VCaP (cell line): ENCODE measurements around the gene TRUB2.
A peak's percentile ranks its signal among the peaks of the same experiment; 100 is the strongest.

Source experiments
- H3K27ac ChIP-seq: fragments of 450-650 bp; 2 replicates; pipeline ENCODE4 v1.5.1; 2017
- TF ChIP-seq, protein P1 (sequence below): fragments of 450-650 bp; conservative IDR thresholded peaks from 2 replicates; pipeline ENCODE4 v1.5.1; 2017; ENCODE audit warnings: mild to moderate bottlenecking, moderate library complexity

The TRUB2 gene

GRCh38 chr9:128274245-128274644, 48.0 kb downstream of the TRUB2 start:
- peak overlapping the region; percentile 93; the same call in 1 of the 2 replicates for H3K27ac ChIP-seq
- TF ChIP-seq, protein P1, sequence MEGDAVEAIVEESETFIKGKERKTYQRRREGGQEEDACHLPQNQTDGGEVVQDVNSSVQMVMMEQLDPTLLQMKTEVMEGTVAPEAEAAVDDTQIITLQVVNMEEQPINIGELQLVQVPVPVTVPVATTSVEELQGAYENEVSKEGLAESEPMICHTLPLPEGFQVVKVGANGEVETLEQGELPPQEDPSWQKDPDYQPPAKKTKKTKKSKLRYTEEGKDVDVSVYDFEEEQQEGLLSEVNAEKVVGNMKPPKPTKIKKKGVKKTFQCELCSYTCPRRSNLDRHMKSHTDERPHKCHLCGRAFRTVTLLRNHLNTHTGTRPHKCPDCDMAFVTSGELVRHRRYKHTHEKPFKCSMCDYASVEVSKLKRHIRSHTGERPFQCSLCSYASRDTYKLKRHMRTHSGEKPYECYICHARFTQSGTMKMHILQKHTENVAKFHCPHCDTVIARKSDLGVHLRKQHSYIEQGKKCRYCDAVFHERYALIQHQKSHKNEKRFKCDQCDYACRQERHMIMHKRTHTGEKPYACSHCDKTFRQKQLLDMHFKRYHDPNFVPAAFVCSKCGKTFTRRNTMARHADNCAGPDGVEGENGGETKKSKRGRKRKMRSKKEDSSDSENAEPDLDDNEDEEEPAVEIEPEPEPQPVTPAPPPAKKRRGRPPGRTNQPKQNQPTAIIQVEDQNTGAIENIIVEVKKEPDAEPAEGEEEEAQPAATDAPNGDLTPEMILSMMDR = no peak

GRCh38 chr9:128271512-128271911, 50.7 kb downstream of the TRUB2 start:
- TF ChIP-seq, protein P1 = no peak
- no peak overlapping the region for H3K27ac ChIP-seq

DNA sequence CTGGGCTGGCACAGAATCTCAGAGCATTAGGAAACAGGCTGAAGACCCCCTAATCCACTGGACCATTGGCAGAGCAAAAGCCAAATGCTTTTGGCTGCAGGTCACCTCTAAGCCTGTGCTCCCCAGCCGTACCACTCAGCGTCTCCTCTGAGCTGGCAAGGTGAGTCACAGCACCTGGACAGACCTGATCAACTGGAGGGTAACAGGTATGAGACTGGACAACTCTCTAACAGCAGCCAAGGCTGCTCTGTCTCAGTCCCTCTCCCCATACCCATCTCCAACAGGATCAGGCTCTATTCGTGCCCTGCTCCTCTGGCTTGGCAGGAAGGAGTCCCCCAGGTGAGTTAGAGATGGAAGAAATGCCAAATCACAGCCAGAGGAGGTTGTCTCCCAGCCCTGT, 51.1 kb downstream of the TRUB2 start:
- no peak overlapping the region for H3K27ac ChIP-seq
- TF ChIP-seq, protein P1 = no peak

DNA sequence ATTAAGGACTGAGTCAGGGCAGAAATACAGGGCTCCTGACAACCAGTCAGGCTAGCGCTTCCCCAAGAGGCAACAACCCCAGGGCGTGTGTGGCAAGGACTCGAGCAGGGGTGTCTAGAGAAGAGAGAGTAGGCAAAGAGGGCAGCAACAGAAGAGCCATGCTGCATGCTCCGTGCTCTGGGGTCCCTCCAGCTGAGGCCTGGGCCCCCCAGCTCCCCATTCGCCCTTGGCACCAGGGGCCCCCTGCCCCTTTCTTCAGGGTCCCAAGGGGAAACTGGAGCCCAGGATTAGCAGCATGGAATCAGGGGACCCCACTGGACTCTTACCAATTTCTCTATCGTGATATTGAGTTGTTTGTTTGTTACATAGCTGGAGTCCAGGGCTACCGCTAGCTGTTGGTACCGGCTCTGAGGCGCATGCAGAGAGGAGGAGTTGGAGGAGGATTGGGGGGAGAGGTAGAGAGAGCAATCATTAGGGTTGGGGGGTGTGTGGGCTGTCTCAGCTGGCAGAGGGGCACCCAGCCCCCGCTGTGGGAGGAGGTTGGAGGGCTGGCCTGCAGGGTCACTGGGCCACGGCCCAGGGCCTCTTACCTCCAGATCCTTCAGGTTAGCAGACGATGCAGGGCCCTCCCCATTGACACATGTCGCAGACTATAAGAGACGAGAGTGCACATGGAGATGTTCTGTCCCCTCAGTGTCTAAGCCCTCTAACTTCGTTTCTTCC, 55.2 kb downstream of the TRUB2 start:
- TF ChIP-seq, protein P1 = no peak

DNA sequence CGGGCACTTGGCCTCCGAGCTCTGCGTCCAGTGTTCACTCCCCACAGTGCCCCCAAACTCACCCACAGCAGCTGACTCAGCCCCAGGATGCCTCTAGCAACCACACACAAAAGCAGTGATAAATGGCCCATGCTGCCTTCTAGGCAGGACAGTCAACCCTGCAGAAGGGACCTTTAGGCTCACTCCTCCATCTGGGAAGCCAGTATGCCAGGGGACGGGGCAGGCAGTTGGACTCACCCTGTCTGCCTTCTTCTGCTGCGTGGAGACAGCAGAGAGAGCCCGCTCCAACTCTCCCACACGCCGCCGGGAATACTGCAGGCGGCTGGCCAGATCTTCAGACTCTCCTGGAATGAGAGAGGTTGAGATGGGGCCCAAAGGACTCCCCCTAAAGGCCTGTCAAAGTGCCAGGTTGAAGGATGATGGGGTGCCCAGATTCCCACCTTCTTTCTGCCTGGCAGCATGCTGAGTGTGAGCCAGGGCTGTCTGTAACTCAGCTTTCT, 56.8 kb downstream of the TRUB2 start:
- H3K27ac ChIP-seq = no peak overlapping the region
- TF ChIP-seq, protein P1 = no peak

More for the DNA sequence above, 55.2 kb downstream of the TRUB2 start:
- H3K27ac ChIP-seq = no peak overlapping the region

DNA sequence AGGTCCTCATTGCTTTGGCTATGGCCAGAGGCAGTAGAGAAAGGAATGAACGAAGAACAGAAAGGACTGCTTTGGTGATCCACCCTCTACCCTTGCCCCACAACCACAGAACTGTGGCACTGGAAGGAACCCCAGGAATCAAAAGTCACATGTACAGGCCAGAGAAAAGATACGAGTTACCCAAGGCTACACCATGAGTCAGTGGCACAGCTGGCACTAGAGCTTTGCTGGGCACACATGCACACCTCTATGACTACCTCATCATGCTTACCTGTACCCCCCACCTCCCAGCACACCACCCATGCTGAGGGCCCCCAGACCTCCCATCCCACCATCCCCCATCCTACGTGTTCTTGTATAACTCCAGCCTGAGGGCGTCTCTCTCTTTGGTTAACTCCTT, 59.6 kb downstream of the TRUB2 start:
- TF ChIP-seq, protein P1 = no peak

GRCh38 chr9:128260340-128260739, 61.9 kb downstream of the TRUB2 start:
- TF ChIP-seq, protein P1 = no peak
- no peak overlapping the region for H3K27ac ChIP-seq

More for the DNA sequence above, 59.6 kb downstream of the TRUB2 start:
- H3K27ac ChIP-seq = no peak overlapping the region
